ENCODE results near the gene ZDHHC8.

Gene ZDHHC8

GRCh38 chr22:20094197-20094807 lies 37.3 kb upstream of the ZDHHC8 start:
- DNase-seq (ENCODE audit: low read depth, low spot score) = no peak
- no peak overlapping the region for H3K4me3 ChIP-seq (ENCODE audit: low read length)

- DNase-seq (ENCODE audit: low read depth, low spot score) = no peak
- H3K4me3 ChIP-seq (ENCODE audit: low read length) = no peak overlapping the region
These were observed 36.1 kb upstream of the ZDHHC8 start for GRCh38 chr22:20095521-20095920.

GRCh38 chr22:20096574-20097420 lies 34.8 kb upstream of the ZDHHC8 start:
- no peak overlapping the region for H3K4me3 ChIP-seq (ENCODE audit: low read length)
- DNase-seq (ENCODE audit: low read depth, low spot score) = no peak

GRCh38 chr22:20099099-20099711 lies 32.4 kb upstream of the ZDHHC8 start:
- no peak for DNase-seq (ENCODE audit: low read depth, low spot score)
- no peak overlapping the region for H3K4me3 ChIP-seq (ENCODE audit: low read length)

GRCh38 chr22:20101638-20102037 lies 30.0 kb upstream of the ZDHHC8 start:
- H3K4me3 ChIP-seq (ENCODE audit: low read length) = no peak overlapping the region
- DNase-seq (ENCODE audit: low read depth, low spot score) = no peak

- no peak for DNase-seq (ENCODE audit: low read depth, low spot score)
- H3K4me3 ChIP-seq (ENCODE audit: low read length) = no peak overlapping the region
These were observed 29.3 kb upstream of the ZDHHC8 start for GRCh38 chr22:20102203-20102780.

- H3K4me3 ChIP-seq (ENCODE audit: low read length) = no peak overlapping the region
- no peak for DNase-seq (ENCODE audit: low read depth, low spot score)
These were observed 26.0 kb upstream of the ZDHHC8 start for GRCh38 chr22:20105456-20106204.

GRCh38 chr22:20106205-20106848 lies 25.3 kb upstream of the ZDHHC8 start:
- no peak for DNase-seq (ENCODE audit: low read depth, low spot score)
- no peak overlapping the region for H3K4me3 ChIP-seq (ENCODE audit: low read length)

- H3K4me3 ChIP-seq (ENCODE audit: low read length) = no peak overlapping the region
- DNase-seq (ENCODE audit: low read depth, low spot score) = no peak
These were observed 24.8 kb upstream of the ZDHHC8 start for GRCh38 chr22:20106849-20107237.

- no peak overlapping the region for H3K4me3 ChIP-seq (ENCODE audit: low read length)
- DNase-seq (ENCODE audit: low read depth, low spot score) = no peak
These were observed 24.1 kb upstream of the ZDHHC8 start for GRCh38 chr22:20107471-20107901.

- DNase-seq (ENCODE audit: low read depth, low spot score) = no peak
- no peak overlapping the region for H3K4me3 ChIP-seq (ENCODE audit: low read length)
These were observed 23.4 kb upstream of the ZDHHC8 start for GRCh38 chr22:20107951-20108756.

- no peak overlapping the region for H3K4me3 ChIP-seq (ENCODE audit: low read length)
- no peak for DNase-seq (ENCODE audit: low read depth, low spot score)
These were observed 22.8 kb upstream of the ZDHHC8 start for GRCh38 chr22:20108757-20109230.

GRCh38 chr22:20109411-20110358 lies 21.9 kb upstream of the ZDHHC8 start:
- DNase-seq (ENCODE audit: low read depth, low spot score) = no peak
- H3K4me3 ChIP-seq (ENCODE audit: low read length) = no peak overlapping the region

GRCh38 chr22:20110359-20110985 lies 21.1 kb upstream of the ZDHHC8 start:
- no peak for DNase-seq (ENCODE audit: low read depth, low spot score)

GRCh38 chr22:20111045-20111688 lies 20.4 kb upstream of the ZDHHC8 start:
- peak; percentile 85 for DNase-seq (ENCODE audit: low read depth, low spot score)
- H3K4me3 ChIP-seq (ENCODE audit: low read length) = no peak overlapping the region

More at GRCh38 chr22:20110359-20110985, 21.1 kb upstream of the ZDHHC8 start:
- no peak overlapping the region for H3K4me3 ChIP-seq (ENCODE audit: low read length)

All from Jurkat, Clone E6-1 (cell line).